ENCODE results near the gene TBL1Y.

GRCh38 chrY:7007911-7008310 lies 97.4 kb downstream of the TBL1Y start:
- TF ChIP-seq POLR2A (IDR thresholded peaks at IDR 0.05) (no peak), CTCF (IDR thresholded peaks at IDR 0.05) (no peak), POLR2AphosphoS5 (IDR thresholded peaks at IDR 0.05) (no peak)

Measured in gastroesophageal sphincter (tissue), 3 donors.